GM19035 (cell line): Measurements from ENCODE around the gene JAZF1.

Experiments used
- ATAC-seq: cut with Tn5 transposase; IDR thresholded peaks from one replicate; pipeline ENCODE4 v1.9.1; 2021; ENCODE audit not compliant: unreplicated experiment

The JAZF1 gene

DNA sequence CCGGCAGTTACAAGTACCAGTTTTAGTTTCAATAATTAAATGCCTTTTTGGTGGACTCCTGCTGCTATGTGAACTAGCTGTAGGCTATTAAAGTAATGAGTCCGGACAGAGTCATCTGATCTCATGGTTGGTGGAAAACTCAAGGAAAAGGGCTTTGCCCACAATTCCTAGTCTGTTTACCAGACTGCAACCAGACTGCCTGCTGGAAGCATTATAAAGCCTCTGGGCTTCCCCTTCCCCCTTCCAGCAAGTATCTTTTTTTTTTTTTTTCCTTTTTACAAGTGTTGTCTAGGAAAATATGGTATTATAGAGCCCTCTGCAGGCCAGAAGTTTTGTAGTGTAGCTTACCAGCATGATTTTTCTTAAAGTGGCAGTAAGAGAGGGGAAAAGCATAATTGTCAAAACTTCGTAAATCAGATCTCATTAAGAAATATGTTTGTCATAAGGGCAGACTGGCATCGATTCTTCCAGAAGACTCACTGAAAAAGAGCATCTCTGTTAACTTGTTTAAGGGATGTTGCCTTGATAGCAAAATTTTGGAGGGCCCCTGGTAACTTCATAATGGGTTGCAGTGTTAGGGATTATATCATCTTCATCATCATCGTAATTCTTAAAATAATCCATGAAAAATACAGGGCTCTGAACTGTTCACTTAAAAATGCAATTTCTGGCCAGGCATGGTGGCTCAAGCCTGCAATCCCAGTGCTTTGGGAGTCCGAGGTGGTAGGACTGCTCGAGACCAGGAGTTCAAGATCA lies 259.3 kb downstream of the JAZF1 start:
- no peak for ATAC-seq

DNA sequence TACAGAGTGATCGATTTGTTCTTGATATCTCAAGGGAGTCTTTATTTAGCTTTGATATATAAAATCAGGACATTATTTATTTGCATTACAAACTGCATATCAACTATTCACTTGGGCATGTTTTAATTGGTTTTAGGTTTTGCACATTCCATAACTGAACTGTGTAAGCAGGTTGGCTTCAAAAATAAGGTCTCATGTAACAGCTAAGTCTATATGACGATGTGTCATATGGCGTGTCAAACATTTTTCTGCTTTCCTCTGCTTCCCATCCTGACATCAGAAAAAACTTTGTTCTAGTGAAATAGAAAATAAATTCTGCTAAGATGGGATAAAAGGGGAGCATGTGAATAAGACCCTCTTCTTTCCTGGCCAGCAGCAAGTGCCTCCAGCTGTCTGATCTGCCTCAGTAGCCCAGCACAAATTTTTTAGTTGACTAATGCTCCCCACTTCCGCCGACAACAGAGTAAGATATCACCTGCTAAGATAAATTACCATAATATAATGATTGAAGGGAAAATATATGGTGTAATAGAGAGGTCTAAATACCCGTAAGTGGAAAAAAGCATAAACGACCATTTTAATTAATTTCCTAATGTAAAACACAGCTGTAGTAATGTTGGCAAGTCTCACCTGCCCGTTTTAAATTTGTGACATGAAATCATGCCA lies 260.2 kb downstream of the JAZF1 start:
- ATAC-seq: no peak

DNA sequence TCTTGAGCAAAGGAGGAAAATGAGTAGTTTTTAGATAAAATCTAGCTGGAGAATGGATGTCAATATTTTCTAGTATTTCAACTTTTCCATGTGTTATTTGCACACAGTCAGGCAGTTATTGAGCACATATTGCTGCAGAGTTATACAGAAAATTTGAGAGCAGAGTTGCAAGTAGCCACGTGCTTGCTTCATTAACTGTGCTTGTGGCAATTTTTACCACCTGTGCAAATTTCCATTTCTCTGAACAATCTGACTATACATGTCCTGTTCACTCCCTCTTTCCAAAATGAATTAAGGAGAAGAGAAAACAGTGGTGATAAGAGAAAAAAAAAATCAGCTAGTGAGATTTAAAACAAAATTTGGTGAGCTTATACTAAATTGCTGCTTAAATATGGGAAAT lies 262.1 kb downstream of the JAZF1 start:
- no peak for ATAC-seq

DNA sequence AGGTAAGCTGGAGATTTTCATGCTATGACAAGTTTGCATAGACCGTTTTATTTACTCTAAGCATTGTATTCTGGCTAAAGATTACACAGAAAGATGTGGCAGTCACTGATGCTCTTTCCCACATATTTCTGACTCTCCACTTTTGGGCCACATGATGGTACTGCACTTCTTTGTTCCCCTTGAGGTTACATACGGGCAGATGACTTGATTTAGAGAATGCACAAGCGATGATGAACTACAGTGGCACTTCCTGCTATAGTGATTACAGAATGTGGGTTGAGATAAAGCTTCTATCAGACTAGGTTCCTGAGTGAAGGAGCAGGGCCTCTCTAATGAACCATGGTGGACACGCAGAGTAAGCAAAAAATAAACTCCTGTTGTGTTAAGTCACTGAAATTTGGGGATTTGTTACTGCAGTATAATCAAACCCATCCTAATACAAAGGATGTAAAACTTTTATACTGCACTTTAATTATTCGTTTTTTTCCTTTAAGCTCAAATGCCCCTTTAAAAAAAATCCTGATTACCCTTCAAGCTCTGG lies 262.8 kb downstream of the JAZF1 start:
- ATAC-seq: no peak

DNA sequence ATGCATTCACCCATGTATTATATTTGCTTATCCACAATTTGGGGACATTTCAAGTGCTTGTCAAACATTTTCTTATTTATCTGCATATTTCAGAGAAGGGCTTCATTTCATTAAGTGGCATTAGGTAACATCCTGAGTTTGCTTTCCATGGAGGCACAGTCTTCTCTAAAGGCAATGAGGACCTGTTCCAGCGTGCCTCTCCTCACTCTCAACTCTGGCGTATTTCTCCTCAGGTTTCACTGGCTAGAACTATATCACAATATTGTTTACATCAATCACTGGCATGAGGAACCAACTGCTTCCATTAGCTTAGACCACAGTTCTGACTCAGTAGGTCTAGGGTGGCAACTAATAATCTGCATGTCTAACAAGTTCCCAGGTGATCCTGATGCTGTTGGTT lies 263.5 kb downstream of the JAZF1 start:
- no peak for ATAC-seq

DNA sequence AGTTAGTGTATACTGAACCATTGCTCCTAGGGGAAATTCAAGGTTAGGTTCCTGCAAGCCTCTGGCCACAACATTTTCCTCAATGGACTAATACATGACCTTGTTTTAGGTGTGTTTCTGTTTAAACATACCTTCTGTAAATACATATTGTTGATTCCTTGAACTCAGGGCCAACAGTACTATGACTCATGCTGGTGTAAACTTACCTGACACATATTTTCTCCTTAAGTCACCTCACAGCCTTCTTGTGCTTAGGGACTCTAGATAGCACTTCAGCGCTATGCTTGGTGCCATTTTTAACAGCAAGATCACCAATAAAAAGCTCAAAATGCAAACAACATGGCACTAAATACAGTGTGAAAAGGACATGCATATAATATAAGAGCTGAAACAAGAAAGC lies 264.2 kb downstream of the JAZF1 start:
- no peak for ATAC-seq

DNA sequence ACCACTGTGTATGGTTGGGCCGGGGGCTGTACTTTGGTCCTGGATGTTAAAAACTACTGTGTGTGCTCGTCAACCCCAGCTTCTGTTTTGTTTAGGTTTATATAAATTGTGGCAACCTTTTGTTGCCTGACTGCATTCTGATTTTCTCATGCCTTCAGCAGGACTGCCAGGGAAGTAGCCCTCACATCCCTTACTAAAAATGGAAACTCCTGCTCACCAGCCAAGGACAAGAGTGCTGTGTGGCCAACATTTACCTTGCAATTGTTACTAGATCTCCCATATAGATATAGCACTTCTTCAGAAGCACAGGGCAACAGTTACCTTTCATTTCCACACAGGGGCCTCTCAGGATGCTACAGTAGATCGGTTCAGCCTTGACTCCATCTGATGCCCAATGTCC lies 266.2 kb downstream of the JAZF1 start:
- no peak for ATAC-seq

DNA sequence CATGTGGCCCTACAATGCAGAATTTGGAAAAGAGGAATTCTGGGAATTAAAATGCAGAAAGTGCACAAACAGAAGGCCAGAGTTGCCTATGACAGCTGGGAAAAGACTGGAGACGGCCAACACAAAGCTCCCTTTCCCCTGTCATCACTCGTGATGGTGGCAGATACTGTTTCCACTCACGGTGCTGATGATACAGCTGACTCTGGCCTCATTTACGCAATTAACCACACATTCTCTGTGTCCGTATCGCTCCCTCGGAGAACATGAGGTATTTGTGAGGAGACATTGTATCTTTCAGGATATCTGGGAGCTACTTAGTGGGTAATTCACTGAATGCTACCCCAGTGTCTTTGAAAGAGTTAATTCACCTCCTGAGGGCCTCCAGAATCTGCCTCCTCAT lies 267.8 kb downstream of the JAZF1 start:
- no peak for ATAC-seq

DNA sequence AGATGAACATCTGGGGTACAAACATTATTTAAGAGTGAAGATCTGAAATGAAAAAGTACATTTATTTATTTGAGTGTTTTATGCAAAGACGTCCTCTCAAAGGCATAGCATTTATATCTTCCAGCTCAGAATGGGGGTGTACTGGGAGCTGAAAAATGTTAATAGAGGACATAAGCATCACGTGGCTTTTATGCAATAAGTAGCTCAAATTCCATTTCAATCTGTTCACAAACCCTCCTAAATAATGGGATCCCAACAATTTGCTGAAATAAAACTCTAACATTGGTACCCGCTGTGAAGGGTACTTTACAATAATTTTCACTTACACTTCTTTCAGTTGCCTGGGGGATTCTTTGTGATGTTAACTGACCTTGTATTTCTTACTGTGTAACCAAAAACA lies 268.7 kb downstream of the JAZF1 start:
- ATAC-seq: no peak

DNA sequence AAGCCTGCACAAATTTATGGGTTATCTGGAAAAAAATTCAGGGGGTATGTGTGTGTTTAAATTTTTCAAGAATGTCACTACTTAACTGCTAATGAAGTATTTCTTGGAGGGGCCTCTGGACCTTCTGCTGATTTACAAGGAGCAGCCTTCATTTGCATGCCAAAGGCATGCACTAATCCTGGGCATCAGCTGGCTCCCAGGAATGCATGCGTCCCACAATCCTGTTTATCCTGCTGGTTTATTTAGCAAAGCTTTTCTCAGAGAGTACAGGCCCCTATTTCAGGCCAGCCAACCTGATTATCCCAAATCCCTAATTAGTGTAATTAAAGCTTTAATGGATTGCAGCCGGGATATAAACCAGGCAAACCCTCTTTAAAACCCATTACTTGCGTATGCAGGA lies 270.3 kb downstream of the JAZF1 start:
- no peak for ATAC-seq

DNA sequence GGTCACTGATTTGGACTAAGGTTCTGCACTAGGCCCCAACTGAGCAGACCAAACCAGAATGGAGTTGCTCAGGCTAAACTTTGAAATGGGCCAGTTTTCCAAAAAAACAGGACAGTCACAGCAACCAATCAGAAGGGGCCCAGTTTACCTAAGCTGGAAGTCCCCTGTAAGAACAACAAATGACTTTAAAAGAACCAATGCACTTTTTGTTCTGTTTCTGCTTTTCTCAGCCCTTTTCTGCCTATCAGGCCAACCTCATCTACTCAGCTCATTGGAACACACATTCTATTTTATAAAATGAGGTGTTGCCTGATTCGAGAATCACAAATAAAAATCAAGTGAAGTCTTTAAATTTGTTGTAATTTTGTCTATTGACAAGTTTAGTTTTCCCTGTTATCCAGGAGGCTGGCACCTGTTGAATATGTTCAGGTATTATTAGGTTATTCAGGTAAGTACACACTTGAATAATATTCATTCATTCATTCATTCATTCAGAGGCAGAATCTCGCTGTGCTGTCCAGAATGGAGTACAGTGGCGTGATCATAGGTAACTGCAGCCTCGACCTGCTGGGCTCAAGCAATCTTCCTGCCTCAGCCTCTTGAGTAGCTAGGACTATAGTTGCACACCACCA lies 271.9 kb downstream of the JAZF1 start:
- no peak for ATAC-seq

DNA sequence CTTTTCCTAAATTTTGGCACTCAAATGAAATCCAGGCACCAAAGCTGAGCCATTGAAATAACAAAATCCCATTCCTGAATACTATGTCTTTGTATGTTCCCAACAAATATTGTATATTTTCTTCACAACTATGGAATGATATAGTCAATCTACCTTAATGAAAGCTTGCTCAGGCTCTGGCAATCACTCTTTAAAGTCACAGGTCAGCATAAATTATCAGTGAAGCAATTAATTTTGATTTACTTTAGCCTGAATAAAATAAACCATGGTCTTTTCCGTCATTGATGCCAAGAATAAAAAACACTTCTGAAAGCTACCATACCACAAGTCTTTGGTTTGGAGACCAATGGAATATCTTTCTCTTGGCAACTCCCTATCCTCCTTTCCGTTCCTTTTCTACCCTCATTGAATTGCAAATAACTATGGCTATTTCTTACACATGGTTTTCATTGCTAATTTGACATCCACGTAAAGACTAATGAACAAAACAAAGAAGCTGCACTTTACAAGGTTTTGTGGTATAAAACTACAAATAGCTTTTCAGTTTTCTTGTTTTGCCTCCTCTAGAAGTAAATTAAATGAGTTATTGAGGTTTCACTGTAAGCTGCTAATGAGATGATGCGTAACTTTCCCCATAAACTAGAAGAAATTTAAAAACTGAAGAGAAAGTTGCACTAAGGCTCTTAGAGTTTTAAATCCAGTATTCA lies 274.1 kb downstream of the JAZF1 start:
- ATAC-seq: no peak

DNA sequence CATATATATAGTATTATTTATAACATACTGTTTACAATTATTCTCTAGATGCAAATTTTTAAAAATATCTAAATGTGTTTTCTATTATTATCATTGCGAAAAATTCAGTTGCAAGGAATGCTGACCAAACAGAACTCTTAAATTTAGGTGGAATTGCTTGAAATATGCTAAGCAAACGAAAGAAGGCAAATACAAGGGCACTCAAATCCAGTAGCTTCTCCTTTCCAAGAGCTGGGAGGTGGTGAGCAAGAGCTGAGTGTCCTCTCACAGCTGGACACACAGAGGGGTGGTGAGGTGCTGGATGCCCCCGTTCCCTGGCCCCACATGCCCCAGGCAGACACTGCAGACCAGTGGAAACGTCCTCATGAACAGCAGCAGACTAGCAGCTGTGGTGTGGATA lies 274.6 kb downstream of the JAZF1 start:
- ATAC-seq: no peak

DNA sequence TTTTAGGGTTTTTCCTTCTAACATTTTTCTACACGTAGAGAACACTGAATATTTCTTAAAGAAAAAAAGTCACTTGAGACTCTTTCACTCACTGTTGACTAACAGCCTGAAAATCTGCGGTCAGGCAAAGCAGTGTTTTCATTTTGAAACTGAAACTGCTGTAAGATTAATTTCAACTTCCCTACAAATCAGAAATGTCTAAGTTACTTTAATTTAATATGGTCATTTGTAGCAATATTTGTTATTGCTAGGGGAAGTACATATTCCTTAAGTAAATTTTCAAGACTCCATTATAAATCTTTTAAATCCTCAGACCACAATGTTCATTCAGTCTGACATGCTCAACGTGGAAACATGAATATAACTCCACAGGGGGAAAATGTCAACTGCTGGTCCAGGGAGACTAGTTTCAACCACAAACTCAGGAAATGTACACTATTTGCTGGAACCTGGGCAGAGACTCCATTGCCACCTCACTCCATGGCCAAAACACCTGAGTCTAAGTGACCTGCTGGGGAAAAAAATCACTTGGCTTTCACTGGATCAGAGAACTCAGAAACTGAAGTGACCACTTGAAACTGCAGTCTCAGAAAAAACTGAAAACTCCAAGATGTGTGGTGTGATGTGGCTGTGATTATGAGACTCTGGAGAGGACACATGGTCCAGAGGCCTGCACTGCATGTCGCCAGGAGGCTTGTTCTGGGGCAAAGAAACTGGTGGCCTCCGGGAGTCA lies 279.4 kb downstream of the JAZF1 start:
- peak; percentile 91 for ATAC-seq

DNA sequence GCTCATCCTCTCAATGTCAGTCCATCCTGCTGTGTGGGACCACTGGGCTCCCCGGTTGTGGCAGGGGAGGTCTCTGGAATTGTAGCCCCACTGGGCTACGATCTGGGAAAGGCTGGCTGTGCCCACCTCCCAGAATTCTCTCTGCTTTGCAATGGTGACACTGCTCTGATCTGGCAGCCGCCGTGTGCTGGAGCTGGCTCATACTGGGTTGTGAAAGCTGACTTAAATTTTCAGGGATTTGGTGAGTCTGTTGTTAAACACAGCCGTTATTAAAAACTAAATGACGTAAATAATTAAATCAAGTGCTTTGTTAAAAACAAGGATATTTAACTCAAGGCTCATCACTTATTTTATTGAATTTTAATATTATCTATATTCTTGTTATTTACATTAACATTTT lies 280.6 kb downstream of the JAZF1 start:
- ATAC-seq: no peak

DNA sequence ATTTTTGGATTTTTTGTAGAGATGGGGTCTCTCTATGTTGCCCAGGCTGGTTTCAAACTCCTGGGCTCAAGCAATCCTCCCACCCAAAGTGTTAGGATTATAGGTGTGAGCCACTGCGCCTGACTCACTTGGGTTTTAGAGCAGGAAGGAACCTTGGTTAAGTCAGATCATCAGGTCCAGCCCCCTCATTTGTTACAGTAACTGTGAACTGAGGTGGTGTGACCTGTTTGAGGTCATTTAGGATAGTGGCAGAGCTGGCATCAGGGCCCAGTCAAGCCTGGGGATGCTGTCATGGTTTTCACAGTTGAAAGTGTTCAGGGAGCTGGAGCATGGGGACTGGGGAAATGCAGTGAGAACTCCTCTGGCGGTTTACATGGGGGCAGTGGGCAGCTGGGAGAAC lies 281.0 kb downstream of the JAZF1 start:
- no peak for ATAC-seq

DNA sequence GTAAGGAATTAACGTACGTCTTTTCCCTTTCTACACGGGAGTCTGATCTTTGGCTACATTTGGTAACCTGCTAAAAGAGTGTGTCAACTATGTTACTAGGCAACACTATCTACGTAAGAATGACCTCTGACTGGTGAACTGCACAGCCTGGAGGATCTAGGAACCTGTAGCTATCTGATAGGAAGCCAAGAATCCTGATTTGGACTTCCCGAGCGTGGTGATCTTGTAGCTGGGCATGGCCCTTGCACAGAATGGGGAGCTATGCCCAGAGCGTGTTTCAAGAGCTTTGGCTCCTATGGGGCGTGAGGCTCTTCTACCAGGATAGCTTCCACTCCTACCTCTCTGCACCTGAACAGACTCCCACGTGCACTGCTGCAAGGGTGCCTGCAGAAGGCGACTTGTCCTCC lies 283.2 kb downstream of the JAZF1 start:
- no peak for ATAC-seq

DNA sequence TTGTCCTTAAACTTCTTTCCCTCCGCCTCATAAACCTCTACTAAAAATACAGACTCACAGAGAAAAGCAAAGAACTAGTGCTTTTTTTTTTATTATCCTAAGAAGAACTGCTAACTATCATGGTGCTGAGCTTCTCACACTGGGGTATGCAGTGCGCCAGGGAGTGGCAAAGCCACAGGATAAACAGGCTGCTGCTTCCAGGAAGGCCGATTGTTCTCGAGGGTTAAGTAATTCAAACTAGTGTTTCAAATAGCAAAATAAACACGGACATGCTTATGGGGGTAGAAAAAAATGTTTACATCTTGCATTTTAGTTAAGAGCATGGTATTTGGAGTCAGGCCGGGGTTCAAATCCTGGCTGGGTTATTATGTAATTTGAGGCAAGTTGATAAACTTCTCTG lies 283.6 kb downstream of the JAZF1 start:
- no peak for ATAC-seq

DNA sequence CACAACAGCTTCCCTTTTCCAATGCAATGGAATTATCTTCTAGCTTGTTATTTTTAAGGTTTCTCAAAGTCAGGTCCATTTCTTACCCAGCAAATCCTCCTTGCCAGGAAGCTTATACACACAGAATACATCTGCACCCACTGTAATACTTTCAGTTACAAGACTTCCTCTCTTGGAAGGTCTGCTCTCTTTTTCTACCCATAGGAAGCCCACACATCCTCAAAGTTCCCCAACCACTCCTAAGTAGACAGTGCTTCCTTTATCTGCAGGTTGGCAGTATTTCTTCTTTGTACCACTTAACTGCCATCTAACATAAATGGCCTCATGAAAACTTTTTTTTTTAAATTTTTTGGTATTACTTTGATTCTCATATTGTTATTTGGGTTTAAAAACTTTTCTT lies 285.0 kb downstream of the JAZF1 start:
- ATAC-seq: no peak

DNA sequence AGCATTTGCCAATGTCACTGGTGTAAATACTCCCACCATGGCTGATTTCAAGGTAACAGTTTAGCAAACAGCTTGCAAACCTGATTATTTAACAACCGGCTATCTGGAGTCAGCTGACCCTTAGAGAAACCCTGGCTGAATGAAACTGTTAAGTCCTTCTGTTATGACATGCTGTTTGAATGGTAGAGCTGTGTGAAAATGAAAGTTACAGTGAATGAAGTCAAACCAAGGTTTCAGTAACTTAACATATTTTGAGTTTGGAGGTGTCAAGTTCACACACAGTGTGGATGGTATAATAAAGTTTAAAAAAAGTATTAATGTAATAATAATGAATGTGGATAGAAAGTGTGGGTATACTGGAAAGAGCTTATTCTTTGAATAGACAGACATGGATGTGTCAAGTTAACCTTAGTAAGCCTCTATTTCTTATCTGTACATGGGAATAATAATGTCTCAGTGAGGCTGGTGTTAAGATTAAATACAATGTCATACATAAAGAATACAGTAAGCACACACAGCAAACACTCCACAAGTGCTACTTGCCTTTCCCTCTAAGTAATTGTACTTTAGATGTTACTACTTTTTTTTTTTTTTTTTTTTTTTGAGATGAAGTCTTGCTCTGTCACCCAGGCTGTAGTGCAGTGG lies 290.3 kb downstream of the JAZF1 start:
- ATAC-seq: peak; percentile 99
